Anterior cingulate cortex (tissue), 58 donors: Measurements from ENCODE around the gene TAF11L6.
"Not testable (repeated sequence)": the region's sequence is repeated elsewhere in the genome, so short reads cannot be mapped to it uniquely, and the experiment has no call there.

Experiments
- DNase-seq, 58 donors: peaks; one replicate each; lab custom pipeline; 2025; lab: John Stamatoyannopoulos, UW

TAF11L6 gene

GRCh38 chr5:17528369-17528768, at the start of gene TAF11L6:
TAF11L6 (plus strand) TSS chr5:17528669.
- not testable (repeated sequence) for DNase-seq

DNA sequence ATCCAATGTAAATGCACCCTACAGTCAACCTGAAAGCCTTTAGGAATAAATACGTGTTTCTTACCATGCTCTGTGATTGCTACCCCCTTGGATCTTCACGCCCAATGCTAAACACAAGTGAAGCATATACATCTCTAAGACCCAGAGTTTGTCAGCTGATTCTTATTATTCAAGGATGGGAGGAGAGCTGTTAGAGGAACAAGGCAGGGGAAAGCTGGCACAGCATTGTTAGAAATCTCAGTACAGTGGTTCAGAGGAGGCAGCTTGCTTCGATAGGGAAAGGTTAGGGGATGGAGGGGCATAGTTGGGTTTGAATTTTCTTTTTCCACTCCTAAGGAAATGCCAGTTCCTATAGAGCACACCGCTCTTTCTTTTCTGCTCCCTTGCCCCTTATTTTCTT, 47.1 kb upstream of the TAF11L6 start:
- no peak for DNase-seq

GRCh38 chr5:17482790-17483189, 45.7 kb upstream of the TAF11L6 start:
- DNase-seq, result no peak

DNA sequence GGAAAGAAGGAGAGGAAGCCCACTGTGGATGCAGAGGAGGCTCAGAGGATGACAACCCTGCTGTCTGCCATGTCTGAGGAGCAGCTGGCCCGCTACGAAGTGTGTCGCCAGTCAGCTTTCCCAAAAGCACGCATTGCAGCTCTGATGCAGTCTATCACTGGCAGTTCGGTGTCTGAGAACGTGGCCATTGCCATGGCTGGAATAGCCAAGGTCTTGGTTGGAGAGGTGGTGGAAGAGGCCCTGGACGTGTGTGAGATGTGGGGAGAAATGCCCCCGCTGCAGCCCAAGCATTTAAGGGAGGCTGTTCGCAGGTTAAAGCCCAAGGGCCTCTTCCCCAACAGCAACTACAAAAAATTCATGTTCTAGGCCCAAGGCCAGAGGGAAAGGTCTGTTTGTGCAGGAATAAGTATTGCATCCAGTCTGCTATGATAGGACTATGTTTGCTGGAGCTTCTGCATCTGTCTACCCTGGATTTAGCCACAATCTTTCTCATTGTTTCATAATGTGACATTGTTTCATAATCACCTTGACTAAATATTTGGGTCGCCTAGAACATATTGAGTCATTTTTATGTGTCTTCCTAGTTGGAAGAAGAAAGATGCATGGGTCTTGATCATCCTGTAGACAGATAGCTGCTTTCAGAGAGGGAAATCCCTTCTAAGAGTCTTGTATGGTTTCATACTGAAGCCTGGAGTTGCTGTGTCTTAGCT, 41.9 kb upstream of the TAF11L6 start:
- DNase-seq, result not testable (repeated sequence)

GRCh38 chr5:17487174-17487512, 41.3 kb upstream of the TAF11L6 start:
- no peak for DNase-seq

DNA sequence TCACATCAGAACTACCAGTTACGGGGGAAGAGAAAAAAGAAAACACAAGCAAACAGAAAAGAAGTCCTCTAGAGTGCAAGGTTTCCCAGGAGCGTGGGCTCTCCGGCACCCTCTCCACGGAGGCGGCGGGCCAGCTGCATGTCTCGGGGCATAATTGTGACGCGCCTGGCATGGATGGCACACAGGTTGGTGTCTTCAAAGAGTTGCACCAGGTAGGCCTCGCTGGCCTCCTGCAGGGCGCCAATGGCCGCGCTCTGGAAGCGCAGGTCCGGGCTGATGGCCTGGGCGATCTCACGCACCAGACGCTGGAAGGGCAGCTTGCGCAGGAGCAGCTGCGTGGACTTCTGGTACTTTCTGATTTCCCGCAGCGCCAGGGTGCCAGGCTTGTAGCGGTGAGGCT, 37.2 kb upstream of the TAF11L6 start:
- not testable (repeated sequence) for DNase-seq

GRCh38 chr5:17492770-17493169, 35.7 kb upstream of the TAF11L6 start:
- DNase-seq, result no peak

- DNase-seq, result no peak
Measured at GRCh38 chr5:17497446-17497845, 31.0 kb upstream of the TAF11L6 start.

GRCh38 chr5:17497931-17498330, 30.5 kb upstream of the TAF11L6 start, which contains the start of gene TAF11L2:
TAF11L2 (plus strand) TSS chr5:17498231.
- DNase-seq, result not testable (repeated sequence)

GRCh38 chr5:17511775-17512325, 16.6 kb upstream of the TAF11L6 start:
- no peak for DNase-seq

DNA sequence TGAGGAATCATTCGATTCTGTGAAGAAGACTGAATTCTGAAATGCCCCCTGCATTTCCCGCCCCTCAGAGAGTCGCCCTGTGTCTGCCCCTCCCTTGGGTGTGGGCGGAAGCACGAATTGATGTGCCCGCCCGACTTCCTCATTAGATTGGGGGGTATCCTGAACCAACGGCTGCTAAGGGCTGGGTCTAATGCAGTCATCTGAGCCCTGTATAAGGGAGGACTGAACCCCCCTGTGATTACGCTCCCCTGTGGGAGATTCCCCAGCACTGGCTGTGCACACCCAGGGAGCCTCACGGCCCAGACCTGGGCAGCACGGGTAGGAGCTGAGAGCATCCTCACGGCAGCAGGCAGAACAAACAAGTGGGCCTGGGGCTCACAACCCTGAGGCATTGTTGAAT, 10.9 kb upstream of the TAF11L6 start:
- DNase-seq, result not testable (repeated sequence)

DNA sequence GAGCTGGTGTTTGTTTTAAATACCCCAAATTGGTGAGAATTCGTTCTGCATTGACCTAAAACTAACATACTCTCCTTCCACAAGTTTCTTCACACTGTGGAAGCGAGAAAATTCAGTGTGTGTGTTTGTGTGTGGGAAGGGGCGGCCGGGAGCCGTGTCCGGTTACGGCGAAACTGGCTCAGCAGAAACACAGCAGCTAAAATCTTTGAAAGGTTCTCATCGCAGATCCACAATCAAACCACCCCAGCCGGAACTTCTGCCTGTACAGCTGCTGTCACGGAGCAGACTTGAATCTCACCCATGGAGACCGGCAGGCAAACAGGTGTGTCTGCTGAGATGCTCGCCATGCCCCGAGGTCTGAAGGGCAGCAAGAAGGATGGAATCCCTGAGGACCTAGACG, 10.4 kb upstream of the TAF11L6 start, which contains the start of gene TAF11L3:
Gene TAF11L3 (plus strand): TSS at position 301 of the 400 bp plus-strand sequence.
- DNase-seq, result not testable (repeated sequence)

GRCh38 chr5:17519508-17519907, 9.0 kb upstream of the TAF11L6 start:
- DNase-seq, result not testable (repeated sequence)

- DNase-seq, result not testable (repeated sequence)
Measured at GRCh38 chr5:17521501-17521900, 7.0 kb upstream of the TAF11L6 start, which contains the start of gene TAF11L4. TAF11L4 (plus strand) TSS chr5:17521801.

DNA sequence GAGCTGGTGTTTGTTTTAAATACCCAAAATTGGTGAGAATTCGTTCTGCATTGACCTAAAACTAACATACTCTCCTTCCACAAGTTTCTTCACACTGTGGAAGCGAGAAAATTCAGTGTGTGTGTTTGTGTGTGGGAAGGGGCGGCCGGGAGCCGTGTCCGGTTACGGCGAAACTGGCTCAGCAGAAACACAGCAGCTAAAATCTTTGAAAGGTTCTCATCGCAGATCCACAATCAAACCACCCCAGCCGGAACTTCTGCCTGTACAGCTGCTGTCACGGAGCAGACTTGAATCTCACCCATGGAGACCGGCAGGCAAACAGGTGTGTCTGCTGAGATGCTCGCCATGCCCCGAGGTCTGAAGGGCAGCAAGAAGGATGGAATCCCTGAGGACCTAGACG, 3.5 kb upstream of the TAF11L6 start, which contains the start of gene TAF11L5:
Gene TAF11L5 (plus strand): TSS at position 301 of the 400 bp plus-strand sequence.
- DNase-seq, result not testable (repeated sequence)

- DNase-seq, result not testable (repeated sequence)
Measured at GRCh38 chr5:17526504-17526903, 2.0 kb upstream of the TAF11L6 start.
